ENCODE data around the gene RETSAT.
"Not testable (repeated sequence)": the region's sequence is repeated elsewhere in the genome, so short reads cannot be mapped to it uniquely, and the experiment has no call there.

Gene RETSAT

DNA sequence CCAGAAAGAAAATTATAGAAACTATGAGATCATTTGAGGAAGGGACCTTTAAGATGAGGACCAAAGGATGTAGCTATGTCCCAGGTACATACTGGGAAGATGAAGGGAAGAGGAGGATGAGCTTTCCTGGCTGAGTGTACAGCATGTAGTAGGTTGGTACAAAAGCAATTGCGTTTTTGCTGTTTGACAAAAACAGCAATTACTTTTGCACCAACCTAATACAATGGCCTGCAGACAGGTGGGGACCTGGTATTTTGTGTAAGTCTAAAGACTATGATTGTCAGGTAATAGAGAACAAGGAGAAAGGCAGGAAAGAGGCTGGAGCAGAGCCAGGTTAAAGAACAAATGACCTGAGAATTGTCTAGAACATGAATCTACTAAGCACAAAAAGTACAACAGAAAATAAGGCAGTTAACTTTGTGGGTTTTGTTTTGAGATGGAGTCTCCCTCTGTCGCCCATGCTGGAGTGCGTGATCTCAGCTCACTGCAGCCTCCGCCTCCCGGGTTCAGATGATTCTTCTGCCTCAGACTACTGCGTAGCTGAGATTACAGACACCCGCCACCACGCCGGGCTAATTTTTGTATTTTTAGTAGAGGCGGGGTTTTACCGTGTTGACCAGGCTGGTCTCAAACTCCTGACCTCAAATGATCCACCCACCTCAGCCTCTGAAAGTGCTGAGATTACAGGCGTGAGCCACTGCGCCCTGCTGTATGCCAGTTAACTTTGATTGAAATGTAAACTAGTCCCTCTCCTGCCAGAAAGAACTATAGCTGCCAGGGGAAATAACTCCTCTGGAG lies 23.3 kb downstream of the RETSAT start:
- no peak for DNase-seq (ENCODE audit: low read depth in 2 of 2)

DNA sequence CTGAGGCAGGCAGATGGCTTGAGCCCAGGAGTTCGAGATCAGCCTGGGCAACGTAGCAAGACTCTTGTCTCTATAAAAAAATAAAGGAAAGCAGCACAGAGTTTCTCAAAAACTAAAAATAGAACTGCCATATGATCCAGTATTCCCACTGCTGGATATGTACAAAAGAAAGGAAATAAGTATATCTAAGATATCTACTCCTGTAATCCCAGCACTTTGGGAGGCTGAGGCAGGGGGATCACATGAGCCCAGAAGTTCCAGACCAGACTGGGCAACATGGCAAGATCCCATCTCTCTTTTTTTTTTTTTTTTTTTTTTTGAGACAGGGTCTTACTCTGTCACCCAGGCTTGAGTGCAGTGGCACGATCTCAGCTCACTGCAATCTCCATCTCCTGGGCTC lies 24.6 kb downstream of the RETSAT start:
- DNase-seq (ENCODE audit: low read depth in 2 of 2) = not testable (repeated sequence)

DNA sequence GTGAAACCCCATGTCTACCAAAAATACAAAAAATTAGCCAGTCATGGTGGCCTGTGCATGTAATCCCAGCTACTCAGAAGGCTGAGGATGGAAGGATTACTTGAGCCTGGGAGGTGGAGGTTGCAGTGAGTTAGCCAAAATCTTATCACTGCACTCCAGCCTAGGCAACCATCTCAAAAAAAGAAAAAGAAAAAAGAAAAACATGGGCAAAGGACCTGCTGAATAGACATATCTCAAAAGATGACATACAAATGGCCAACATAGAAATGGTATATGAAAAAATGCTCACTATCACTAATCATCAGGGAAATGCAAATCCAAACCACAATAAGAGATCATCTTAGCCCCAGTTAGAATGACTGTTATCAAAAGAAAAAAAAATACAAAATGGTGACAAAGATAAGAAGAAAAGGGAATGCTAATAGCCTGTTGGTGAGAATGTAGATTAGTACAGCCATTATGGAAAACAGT lies 25.1 kb downstream of the RETSAT start:
- no peak for DNase-seq (ENCODE audit: low read depth in 2 of 2)

DNA sequence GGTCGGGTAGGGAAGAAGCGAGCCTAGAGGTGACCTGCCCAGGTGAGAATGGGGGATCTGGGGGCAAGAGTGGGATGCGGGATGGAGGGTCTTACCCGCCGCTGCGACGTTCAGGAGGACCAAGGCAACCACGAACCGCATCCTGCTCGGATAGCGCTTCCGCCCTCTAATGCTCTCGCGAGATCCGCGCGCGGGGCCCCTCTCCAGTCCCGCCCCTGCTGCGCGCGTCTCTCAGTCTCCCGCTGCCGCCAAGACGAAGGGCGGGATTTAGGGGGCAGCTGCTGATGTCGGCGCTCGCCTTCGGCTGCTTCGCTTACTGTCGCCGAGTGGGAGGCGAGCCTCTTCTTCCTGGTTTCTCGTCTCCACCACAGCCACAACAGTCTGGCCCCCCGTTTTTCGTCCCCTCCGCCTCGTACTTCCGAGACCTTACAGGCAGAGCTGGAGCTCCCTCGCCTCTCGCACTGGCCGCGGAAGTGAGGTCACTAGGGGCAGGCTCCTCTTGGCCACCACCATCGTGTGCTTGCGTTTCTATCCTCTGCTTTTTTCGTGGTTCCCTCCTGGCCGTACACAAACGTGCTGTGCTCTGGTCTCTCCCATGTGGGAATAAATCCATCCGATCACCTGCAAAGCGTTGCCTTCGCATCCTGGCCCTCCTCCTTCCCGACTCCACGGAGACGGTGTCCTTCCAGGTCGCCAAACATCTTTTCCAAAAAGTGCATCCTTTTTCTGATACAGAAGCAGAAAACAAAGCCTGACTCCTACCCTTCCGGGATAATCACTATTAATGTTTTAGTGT lies 26.3 kb downstream of the RETSAT start, which contains the start of gene TGOLN2:
Gene TGOLN2, minus strand, starts transcription at position 168 of the 796 bp plus-strand sequence. Its CDS starts 27 bp downstream, at position 141.
- peak; percentile 90 to 93 for DNase-seq (ENCODE audit: low read depth in 2 of 2)

DNA sequence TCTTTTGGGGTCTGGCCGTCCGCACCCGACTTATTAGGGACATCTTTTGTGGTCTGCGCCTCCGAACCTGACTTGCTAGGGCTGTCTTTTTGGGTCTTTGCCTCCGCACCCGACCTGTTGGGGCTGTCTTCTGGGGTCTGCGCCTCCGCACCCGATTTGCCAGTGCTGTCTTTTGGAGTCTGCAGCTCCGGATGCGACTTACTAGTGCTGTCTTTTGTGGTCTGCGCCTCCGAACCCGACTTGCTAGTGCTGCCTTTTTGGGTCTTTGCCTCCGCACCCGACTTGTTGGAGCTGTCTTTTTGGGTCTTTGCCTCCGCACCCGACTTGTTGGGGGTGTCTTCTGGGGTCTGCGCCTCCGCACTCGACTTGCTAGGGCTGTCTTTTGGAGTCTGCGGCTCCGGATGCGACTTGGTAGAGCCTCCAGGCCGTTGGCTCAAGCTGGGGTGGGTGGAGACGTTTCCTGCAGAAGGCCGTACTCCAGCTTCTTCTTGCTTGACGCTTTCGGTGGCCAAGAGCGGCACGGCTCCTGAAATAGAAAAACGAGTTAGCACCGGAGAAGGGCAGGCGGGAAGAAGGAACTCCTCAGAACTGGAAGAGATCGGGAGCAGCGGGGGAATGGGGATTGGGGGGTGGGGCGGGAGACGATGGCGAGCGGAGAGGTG lies 27.0 kb downstream of the RETSAT start:
- DNase-seq (ENCODE audit: low read depth in 2 of 2) = peak in 1 of 2 donors; percentile 42

DNA sequence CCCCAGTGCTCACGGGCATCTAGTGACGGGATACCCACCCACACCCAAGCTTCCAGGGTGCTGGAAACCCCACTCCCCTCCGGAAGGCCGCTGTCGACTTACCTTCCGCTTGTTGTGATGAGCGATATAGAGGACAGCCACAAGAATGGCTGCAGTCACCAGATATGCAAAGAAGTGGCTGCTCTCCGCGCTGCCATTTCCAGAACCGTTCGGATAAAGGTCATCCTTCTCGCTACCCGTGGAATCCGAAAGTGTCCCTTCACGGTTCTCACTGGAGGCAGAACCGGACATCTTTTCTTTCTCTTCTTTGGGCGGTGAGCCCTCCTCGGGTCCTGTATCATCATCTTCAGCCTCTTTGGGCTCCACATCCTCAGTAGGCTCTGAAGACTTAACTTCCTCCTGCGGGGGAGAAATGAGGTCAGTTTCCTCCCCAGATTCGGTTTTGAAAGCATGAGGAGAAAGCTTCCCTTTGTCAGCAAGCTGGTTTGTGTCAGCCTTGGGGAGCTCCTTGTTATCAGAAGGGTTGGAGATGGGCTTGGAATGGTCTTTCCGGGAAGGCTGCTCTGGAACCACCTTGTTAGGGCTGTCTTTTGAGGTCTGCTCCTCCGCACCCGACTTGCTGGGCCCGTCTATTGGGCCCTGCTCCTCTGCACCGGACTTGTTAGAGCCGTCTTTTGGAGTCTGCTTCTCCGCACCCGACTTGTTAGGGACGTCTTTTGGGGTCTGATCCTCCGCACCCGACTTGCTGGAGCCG lies 27.7 kb downstream of the RETSAT start:
- no peak for DNase-seq (ENCODE audit: low read depth in 2 of 2)

DNA sequence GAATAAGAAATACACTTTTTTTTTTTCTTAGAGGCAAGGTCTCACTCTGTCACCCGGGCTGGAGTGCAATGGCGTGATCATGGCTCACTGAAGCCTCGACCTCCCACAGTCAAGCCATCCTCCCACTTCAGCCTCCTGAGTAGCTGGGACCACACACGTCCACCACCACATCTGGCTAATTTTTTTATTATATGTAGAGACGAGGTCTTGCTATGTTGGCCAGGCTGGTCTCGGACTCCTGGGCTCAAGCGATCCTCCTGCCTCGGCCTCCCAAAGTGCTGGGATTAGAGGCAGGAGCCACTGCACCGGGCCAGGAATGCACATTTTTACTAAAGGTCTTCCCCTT lies 28.9 kb downstream of the RETSAT start:
- DNase-seq (ENCODE audit: low read depth in 2 of 2) = no peak

DNA sequence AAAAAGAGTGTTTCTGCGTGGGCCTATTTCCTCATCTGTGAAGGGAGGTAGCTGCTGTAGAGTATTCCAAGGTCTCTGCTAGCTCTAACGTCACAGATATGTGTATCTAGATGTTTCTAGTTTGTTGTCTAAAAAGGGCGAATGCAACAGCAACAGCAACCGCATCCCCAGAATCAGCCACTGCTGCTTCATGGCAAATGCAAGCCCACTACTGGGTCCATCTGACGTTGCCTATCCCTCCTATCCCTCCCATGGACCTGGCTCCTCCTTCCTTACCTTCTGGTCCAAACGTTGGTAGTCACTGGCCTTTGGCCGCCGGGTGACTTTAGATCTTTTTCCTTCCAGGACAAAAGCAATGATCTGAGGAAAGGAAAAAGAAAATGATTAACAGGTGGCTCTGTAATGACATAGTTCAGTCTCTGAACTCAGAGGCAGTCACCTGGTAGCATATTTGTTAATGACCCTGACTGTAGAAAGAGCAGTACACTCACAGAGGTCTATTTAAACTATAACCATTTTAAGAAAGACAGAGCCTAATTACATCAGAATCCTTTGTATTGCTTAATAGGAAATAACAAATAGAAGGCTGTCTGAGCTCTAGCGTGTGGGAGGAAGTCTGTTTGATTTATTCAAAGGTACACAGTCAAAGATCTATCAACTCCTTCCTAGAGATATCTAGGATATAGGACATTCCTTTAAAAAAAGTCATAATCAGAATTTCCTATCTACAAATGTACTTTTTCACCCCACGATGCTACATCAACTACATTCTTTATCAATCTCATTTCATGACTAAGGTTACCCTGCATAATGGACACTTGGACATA lies 29.5 kb downstream of the RETSAT start:
- DNase-seq (ENCODE audit: low read depth in 2 of 2) = no peak

DNA sequence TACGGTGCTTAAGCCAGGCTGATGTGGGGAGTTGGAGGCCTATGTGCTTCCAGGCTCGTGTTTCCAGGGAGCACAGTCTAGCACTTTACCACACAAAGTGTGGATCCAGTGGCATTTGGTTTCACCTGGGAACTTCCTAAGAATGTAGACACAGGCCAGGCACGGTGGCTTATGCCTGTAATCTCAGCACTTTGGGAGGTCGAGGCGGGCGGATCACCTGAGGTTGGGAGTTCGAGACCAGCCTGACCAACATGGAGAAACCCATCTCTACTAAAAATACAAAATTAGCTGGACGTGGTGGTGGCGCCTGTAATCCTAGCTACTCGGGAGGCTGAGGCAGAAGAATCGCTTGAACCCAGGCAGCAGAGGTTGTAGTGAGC lies 30.4 kb downstream of the RETSAT start:
- DNase-seq (ENCODE audit: low read depth in 2 of 2) = not testable (repeated sequence)

DNA sequence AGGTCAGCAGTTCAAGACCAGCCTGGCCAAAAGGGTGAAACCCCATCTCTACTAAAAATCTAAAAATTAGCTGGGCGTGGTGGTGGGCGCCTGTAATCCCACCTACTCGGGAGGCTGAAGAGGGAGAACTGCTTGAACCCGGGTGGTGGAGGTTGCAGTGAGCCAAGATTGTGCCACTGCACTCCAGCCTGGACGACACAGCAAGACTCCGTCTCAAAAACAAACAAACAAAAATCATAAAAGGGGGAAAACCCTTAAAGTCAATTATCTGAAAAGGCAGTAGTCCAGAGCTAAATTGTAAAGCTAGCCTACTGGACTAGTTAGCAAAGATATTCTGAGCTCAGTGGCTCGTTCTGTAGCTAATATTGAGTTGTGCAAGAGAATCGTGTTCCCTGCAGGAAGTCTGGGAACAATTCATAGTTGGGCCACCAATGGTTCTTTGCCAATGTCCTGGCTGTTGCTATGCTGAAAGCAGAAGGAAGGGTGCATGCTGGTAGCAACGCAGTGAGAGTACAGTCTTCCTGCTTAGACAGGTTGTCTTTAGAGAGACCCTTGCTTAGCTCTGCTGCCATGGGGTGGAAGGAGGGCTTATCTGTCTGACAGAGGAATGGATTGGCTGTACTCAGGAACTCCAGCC lies 30.9 kb downstream of the RETSAT start:
- DNase-seq (ENCODE audit: low read depth in 2 of 2) = no peak

DNA sequence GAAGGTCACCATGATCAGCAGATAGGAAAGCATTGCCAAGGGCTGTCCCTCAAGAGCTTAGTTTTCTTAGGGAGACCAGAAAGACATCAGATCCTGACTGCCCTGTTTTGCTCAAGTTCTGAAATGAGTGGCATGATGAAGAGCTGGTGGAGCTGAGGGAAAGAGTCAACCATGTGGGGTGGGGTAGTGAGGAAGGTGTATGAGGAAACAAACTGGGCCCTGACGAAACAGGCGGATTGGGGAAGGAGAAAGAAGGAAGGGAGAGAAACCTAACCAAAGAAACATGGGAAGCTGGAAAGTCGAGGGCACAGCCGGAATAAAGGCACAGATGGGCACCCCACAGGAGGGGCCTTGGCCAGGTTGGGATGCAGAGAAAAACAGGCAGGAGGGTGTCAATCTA lies 34.5 kb downstream of the RETSAT start:
- no peak for DNase-seq (ENCODE audit: low read depth in 2 of 2)

DNA sequence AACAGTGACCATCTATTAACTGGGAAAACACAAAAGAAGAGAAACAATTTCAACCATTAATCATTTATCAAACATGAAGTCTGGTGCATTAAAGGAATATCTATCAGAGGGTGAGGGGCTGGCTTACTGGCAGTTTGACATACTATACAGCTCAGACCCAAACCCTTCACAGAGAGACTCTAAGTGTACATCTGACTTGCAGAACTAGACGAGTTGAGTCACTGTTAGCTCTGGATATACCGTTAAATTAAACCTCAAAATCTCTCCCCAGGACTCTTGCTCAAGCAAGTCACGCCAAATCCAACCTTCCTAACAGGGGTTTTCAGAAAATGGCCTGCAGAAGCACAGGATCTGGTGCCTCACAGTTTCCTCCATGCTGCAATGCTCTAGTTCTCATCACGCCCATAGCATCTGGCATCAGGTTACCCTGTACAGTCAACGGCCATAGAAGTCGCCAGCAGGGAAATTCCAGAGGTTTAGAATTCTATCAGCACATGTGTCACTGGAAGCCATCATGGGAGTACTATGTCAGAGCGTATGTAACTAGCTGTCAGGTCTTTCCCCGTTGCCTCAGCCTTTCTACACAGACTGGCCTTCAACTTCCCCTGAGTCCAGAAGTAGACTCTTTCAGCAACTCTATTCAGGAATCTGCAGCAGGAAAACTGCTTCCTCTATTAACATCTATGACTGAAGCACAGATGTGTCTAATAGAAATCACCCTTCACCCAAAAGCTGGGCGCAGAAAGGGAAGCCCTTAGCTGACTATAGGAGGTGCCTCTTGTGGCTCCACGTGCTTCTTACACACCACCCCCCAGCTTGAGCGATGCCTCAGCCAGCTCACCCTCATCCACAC lies 35.9 kb downstream of the RETSAT start:
- no peak for DNase-seq (ENCODE audit: low read depth in 2 of 2)

DNA sequence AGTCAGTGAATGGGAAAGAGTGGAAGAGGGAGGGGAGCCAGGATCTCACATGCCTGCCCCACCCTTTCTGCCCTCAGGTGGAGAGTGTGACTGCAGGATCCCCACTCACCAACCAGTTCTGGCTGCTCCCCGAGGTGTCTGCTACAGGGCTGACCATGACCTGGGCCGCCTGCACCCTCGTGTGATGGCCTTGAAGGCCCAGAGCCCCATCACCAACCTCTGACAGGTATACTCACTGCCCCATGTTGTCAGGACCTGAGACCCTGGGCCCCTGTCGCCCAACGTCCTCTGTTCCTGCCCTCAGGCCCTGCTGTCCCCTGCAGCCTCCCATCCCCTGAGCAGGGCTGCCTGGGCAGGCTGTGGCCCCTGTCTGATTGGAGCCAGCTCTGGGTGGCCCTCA lies 38.4 kb downstream of the RETSAT start:
- DNase-seq (ENCODE audit: low read depth in 2 of 2) = not testable (repeated sequence)

DNA sequence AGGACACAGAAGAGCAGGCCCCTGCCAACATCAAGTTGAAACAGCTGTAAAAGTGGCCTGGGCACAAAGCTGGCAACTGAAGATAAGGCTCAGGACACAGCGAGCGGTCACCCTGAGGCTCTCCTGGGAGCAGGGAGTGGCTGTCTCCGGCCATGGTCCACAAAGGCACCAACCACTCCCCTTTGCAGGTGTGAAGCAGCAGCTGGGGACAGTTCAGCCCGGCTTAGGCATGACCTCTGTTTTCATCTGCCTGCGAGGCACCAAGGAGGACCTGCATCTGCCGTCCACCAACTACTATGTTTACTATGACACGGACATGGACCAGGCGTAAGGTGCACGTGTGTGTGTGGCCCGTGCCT lies 39.5 kb downstream of the RETSAT start:
- no peak for DNase-seq (ENCODE audit: low read depth in 2 of 2)

DNA sequence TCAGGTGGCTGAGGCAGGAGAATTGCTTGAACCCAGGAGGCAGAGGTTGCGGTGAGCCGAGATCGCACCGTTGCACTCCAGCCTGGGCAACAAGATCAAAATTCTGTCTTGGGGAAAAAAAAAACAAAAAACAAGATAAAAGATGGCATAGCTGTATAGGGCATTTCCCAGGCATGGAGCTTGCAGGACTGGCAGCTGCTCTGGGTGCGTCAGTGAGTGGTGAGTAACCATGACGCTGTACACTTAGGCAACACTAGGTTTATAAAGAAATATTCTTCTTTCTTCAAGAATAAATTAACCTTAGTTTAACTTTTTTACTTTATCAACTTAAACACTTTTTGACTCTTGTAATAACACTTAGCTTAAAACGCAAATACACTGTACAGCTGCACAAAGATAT lies 41.9 kb downstream of the RETSAT start:
- DNase-seq (ENCODE audit: low read depth in 2 of 2) = no peak

DNA sequence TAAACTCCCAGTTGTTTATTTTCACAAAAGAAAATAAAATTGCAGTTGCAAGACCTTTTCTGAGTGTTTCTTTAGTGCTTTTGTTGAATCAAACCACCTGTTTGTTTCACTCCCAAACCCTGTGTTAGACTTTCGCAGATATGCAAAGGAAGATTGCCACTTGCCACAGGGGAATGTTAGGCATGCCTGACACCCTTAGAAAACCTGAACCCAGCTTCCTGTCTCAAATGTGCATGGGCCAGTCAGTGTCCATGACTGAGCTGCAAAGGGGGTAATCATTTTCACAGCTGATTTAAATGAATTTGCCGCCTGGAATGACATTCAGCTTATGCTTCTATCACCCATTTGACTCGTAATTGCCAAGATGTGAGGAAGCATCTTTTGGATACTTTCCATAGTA lies 44.0 kb downstream of the RETSAT start:
- DNase-seq (ENCODE audit: low read depth in 2 of 2) = no peak

DNA sequence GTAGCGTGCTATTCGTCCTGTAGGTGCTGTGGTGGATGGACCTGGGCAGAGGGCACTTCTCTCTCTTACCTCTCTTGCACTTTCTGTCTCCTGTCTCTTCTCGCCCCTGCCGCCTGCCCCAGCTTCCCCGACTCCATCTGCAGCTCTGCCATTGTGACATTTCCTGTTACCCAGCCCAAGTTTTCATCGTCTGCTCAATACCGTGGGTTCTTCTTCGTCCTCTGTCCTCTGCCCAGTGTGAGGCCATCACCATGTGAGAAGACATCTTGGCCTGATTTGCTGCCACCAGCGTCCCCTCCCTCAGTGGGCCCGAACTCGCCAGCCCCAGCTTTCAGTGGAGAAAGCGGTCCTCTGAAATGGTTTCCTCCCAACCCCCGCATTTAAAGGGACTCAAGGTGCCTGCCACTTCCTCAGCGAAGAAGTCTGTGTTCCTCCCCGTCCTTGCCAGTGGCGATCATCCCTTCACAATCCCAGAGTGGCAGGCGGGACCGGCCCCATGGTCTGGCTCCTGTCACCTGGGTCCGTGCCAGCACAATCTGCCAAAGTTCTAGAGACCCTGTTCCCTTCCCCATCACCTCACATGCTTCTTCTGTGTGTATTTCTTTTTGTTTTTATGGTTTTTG lies 44.5 kb downstream of the RETSAT start:
- no peak for DNase-seq (ENCODE audit: low read depth in 2 of 2)

DNA sequence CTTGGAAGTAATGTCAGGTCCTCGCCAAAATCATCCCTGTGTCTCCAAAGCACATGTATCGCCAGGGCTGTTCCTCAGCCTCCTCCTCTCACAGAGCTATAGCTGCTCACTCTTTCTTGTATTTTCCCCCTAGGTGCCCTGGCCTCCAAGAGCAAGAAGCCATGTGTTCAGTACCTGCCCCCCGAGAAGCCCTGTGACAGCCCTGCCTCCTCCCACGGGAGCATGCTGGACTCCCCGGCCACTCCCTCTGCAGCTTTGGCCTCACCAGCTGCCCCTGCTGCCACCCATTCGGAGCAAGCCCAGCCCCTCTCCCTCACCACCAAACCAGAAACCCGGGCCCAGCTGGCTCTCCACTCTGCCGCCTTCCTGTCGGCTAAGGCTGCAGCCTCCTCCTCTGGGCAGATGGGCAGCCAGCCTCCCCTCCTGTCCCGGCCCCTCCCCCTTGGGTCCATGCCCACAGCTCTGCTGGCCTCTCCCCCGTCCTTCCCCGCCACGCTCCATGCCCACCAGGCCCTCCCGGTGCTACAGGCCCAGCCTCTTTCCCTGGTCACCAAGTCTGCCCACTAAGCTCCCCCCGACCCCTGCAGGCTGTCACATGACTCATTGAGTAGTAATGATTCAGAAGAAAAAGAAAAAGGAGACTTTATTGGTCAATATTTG lies 45.3 kb downstream of the RETSAT start:
- DNase-seq (ENCODE audit: low read depth in 2 of 2) = no peak

DNA sequence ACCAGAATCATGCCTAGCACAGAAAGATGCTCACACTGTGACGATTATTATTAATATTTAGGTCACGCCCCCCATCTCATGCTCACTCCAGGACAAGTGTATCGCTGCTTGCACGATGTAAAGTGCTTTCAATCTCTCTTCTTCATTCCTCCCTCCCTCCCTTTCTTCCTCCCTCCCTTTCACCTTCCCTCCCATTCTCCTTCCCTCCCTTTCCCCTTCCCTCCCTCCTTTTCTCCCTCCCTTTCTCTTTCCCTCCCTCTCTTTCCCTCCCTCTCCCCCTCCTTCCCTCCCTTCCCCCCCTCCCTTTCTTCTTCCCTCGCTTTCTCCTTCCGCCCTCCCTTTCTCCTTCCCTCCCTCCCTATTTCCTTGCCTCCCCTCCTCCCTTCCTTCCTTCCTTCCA lies 46.1 kb downstream of the RETSAT start:
- DNase-seq (ENCODE audit: low read depth in 2 of 2) = no peak

All from stimulated activated CD4-positive, alpha-beta T cell treated with anti-CD3 and anti-CD28 coated beads, Interleukin-1b, Interleukin-23, amount 100 ng/mL, for 4 hours (primary cell).